G401 (cell line): ENCODE data around the gene ZNF618. TPM values are rescaled to one million over a fixed set of nuclear protein-coding genes. Genes with fewer than 3 reads are reported as not detected.

Experiments
- DNase-seq: peaks from one replicate; pipeline ENCODE4 v3.0.0-alpha.2; 2015; ENCODE audit warnings: low spot score
- in situ Hi-C: cut with HindIII; loops from 2 replicates; pipeline ENCODE4 v1.10.0; 2016; ENCODE audit warnings: low sequenced_read_pairs, mixed read lengths
- total RNA-seq: library from RNA; depleted of rRNA; stranded (reverse); fragments of >200 nt; shearing (Covaris generic); gene quantifications from 2 replicates; pipeline ENCODE4 v1.2.3, GENCODE V29; 2014

The ZNF618 gene
- total RNA-seq, 1 experiment from 2014 or later: 6.1 TPM

DNA sequence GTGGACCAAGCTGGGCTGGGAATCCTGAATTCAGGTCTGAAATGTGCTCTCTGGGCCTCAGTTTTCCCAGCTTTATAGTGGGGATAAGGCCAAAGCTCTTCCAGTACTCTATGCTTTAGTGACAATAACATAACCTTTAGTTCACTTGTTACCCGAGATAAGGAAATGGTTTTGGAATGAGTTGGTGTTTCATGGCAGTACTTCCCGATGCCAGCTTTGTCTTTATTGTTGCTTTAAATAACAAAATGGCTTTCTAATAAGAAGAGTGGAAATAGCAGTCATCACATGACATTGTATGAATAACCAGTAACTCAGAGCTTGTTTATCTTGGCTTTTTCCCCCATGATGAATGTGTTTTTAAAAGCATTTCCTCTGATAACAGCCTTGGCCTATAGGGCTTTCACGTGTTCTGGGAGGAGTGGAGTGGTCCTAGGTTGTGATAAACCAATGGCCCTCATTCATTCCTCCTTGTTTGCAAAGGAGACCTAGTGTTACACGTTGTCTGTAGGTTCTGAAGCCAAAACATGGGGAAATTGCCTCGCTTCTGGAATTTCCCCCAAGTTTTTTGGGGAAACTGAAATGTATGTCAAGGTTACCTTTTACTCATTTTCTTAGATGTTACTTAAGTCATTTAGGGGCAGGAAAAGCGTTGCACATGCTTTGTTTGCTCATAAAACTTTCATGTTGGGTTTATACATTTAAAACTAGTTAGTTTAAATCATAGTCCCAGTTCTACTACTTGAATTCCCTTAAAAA is 53.7 kb downstream of the ZNF618 start:
- DNase-seq: no peak

DNA sequence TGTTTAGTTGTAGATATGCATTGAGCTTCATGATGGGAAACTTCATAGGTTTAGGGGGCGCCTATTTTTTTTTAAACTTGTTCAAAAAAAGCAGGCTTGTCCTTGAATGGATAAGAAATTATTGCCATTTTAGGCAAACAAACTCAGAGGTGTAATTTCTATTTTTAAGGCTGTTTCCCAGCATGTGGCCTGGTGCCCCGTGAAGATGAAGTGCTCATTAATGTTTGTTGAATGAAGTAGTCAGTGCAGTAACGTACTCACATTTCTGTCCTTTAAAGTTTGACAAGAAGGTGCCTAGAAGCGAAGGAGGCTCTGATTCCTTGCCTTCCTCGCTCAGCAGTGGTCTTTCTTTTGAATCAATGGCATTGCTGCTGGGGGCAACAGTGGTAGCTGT is 54.3 kb downstream of the ZNF618 start:
- DNase-seq: no peak
- in situ Hi-C loops: no loop called here

More for the DNA sequence above, 53.7 kb downstream of the ZNF618 start:
- in situ Hi-C loops: no loop called here

DNA sequence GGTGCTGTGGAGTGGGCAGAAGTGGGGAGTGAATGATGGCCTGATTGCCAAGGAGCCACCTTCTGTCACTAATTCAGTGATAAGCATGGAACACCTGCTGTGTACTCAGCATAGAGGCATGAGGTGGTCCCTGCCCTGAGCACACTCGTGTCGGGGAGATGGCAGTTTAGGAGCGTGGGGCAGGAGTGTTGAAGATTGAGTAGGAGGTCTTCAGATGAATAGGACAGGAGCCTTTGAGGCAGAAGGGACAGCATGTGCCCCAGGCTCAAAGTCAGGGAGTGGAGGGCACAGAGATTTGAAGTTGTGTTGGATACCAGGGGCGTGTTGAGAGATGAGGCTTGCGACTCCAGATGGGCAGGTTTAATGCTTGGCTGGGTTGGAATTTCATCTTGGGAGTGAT is 55.0 kb downstream of the ZNF618 start:
- in situ Hi-C loops: no loop called here
- no peak for DNase-seq

DNA sequence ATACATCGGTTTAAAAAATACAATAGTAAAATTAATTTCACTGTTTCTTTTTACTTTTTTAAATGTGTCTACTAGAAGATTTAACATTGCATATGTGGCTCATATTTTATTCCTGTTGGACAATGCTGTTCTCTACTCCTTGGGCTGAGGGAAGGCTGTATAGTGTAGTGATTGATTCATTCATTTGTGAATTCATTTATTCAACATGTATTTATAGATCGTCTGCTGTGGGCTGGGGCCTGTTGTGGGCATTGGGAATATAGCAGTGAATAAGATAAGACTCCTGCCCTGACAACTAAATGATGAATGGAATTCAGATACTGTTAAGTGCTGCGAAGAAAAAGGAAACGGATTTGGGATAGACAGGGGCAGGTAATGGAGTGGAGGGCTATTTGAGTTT is 55.7 kb downstream of the ZNF618 start:
- in situ Hi-C loops: no loop called here
- no peak for DNase-seq

DNA sequence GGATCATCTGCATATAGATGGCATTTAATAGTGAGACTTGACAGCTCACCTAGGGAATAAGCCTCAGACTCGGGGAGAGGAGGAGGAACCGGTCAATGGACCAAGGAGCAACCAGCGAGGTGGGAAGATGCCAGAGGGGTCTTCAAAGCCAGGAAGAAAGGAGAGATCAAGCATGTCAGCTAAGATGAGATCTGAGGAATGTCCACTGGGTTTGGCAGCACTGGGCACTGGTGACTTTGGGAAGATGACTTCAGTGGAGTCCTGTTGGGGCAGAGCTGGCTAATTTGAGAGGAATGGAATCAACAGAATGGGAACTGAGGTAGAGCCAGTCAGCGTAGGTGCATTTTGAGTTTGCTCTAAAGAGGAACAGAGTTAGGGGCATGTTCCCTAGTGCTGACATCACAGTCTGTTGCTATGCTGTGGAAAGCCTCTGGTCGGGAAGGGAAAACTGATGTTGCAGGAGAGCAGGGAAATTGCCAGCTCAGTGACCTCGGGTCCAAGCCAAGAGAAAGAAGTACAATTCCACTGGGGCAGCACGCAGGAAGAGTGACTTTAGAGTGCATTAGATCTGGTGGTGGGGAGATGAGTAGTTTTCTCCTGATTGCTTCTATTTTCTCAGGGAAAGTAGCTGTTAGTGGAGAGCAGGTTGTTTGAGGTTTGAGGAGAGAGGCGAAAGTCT is 56.9 kb downstream of the ZNF618 start:
- no peak for DNase-seq

DNA sequence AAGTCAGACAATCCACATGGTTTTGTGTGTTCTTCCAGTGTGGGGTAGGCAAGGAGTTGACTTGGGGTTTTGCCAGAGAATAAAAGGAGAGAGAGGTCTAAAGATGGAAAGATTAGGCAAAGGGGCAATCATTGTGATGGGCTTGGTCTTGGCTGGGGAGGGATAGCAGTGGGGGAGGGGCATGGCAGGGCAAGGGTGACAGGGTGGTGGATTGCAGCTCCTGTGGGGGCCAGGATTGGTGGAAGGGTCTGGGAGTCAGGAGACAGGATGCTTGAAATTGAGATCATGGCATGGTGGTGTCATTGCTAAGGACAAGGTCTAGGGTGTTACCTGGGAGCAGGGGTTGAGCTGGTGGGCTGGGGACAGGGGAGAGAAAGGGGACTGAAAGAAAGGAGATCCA is 57.6 kb downstream of the ZNF618 start:
- no peak for DNase-seq
- in situ Hi-C loops: no loop called here

More for the DNA sequence above, 56.9 kb downstream of the ZNF618 start:
- in situ Hi-C loops: no loop called here

DNA sequence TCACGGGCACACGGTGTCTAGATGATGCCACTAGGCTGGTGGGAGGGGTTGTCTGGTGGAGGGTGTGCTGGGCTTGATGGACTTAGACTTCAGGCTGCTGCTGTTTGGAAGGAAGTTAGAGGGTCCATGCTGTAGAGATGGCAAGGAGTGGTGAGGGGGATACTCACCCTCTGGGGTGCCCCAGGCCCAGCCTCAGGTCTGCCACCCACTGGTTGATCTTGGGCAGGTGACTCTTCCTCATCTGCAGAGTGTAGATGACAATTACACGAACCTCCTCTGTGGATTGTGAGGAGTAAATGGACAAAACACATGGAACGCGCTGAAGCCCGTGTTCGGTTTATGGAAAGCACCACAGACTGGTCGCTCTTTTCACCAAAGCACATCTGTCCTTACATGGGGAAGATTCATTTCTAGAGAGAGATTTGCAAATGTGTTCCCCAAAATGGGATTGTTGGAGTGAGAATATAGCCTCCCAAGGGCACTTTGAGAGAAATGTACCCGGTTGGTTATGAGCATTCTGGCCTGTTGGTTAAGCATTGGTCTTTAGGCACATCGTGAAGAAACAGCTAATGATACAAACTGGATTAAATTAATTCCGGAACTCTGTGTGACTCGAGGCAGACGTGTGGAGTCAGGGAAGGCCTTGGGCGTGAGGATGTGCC is 58.2 kb downstream of the ZNF618 start:
- in situ Hi-C loops: no loop called here
- no peak for DNase-seq

DNA sequence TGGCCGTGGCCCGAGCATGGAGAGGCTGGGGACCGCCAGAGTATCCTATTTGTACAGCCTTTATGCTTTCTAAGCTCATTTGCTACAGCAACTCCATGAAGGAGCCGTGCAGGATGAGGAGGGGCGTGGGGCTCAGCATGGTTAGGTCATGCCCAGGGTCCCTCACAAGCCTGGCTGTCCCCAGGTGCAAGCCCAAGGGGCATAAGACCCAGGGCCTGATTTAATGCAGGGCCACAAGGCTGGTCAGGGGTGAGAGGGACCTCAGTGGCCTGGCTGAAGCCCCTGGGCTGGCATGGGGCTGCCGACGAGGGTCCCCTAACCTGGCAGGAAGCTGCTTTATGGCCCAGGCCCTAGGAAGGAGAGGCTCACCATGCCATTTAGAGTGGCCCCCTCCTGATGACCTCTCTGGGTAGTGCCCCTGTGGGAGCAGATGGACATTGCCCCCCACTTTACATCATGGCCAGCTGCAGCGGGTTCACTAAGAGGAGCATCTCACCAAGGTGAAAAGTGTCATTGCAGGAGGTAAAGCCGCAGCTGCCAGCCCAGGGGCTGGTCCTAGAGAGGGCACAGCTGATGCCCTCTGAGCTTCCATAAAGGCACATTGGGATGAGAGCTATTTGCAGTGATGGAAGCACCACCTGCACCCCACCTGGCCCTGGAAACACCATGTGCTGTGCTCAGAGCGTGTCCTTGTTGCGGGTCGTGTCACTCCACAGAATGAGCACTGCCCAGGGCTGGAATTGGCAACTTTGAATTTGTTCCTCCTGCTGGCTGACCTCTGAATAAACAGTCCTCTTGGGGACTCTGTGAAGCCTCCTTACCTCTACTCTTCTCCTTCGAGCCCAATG is 58.9 kb downstream of the ZNF618 start:
- no peak for DNase-seq
- in situ Hi-C loops: no loop called here

DNA sequence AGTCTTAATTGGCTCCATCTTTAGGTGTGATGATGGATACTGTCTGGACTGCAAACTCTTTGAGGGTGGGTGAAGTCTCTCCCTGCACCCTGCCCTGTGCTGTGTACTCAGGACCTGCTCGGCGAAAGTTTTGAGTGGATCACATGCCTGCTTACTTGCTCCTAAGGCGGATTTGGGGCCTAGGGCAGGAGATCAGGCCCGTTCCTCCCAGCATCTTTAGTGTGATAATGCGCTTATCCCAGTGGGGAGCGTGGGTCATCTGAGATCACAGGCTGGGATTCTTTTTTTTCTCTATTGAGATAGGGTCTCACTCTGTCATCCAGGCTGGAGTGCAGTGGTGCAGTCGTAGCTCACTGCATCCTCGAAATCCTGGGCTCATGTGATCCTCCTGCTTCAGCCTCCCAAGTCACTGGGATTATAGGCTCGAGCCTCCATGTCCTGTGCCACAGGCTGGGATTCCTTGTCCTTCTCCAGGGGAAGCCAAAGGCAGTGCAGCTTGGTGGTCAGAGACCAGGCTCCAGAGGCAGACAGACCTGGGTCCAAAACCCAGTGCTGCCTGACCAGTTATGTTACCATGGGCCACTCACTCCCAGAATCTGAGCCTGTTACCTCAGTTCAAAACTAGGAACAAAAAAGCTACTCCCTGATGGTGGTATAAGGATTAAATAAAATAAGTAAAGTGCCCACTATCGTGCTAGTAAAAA is 59.7 kb downstream of the ZNF618 start:
- in situ Hi-C loops: no loop called here
- DNase-seq: no peak

DNA sequence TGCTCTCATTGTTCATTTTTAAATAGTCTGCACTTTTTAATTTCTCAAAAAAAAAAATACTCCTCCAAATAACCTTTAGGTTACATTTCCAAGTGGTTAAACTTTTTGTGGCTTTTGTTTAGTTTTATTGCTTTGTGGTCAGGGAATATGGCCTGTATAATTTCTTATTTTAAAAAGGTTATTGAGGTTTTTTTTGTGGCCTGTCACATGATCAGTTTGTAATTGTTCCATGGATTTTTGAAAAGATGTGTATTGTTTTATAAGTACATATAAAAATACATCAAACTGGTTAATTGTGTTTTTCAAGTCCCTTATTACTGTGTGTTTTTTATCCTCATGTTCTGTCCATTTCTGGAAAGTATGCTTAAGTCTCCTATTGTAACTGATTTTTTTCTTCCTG is 64.0 kb downstream of the ZNF618 start:
- in situ Hi-C loops: no loop called here
- no peak for DNase-seq

DNA sequence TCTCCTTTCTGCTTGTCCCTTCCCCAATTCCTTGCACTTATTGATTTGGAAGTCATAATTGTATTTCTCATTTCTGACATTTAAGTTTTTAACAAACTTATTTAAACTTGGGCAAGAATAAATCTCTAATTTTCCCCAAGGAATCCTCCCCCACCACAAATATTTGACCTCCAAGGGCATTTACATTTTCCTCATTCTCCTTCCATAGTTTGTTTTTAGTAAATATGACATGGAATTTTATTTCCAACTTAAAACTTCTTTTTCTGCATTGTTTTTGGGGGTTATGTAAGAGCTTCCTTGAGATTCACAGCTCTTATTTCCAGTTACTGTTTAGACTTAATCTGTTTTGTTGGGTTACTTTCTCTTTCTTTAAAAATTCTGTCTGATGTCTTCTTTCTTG is 64.9 kb downstream of the ZNF618 start:
- DNase-seq: no peak
- in situ Hi-C loops: no loop called here

DNA sequence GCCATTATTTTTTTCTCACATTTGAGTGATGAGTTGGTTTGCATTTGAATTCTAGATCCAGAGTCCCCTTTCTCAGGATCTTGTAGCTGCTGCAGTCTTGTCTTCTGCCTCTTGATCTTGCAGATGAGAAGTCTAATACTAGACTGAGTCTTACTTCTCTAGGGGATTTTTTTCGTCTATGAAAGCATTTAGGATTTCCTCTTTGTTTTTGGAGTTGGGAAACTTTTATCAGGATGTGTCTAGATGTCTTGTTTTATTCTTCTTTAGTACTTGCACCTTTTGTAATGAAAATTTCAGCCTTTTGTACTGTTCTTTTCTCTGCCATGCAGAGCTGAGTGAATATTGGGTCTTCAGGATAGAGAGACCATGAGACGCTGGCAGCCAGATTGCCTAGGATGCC is 65.4 kb downstream of the ZNF618 start:
- no peak for DNase-seq
- in situ Hi-C loops: no loop called here

DNA sequence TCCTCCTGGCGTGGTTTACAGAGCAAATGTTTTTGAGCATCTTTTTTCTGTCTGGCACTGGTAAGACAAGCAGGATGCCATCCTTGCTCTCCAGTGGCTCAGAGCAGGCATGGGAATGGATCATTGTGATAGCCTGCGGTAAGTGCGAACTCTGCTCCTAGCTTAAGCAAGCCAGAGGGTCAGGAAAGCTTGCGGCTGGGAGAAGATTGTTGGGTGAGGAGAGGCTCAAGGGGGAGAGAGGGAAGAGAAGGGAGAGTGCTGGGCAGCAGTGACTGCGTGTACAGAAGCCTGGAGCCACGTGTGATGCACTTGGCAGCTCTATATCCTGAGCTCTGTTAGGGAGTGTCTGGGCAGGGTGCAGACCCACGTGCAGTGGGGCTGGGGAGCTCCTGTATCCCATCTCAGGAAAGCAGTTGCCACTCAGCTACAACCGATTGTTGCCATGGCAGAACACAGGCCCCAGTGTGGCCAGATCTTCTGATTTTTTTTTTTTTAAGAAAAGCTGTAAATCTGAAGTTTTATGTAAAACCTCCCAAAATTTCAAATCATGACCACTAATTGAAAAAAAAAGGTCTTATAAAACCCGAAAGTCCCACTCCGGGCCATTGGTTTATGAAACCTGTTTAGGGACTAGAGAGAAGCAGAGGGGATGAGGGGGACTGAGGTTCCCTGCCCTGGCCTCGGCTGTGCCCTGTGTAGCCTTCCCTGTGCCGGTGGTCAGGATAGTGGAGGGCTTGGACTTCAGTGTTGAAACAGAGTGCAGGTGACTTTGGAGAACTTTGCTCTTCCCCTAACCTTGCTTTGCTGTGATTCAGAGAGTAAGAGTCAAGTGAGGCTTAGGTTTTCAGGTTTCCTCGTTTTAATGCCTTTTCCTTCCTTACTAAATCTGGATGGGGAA is 67.3 kb downstream of the ZNF618 start:
- no peak for DNase-seq
- in situ Hi-C loops: no loop called here

DNA sequence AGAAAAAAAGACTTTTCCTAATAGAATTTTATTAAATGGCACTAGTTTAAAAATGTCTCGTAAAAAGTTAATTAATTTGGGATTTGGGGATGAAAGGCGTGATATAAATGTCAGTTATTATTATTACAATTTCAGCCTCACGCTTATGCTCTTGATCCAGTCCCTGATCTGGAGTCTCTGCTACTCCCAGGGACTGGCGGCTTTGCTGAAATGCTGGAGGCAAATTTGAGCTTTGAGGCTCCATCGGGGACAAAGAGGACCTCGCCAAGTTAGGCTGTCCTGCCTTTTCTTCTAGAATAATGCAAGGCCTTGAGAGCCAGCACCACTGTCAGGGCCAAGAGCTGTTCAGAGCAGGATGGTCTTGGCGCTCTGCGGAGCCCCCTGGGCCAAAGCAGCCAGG is 69.7 kb downstream of the ZNF618 start:
- in situ Hi-C loops: no loop called here
- no peak for DNase-seq

DNA sequence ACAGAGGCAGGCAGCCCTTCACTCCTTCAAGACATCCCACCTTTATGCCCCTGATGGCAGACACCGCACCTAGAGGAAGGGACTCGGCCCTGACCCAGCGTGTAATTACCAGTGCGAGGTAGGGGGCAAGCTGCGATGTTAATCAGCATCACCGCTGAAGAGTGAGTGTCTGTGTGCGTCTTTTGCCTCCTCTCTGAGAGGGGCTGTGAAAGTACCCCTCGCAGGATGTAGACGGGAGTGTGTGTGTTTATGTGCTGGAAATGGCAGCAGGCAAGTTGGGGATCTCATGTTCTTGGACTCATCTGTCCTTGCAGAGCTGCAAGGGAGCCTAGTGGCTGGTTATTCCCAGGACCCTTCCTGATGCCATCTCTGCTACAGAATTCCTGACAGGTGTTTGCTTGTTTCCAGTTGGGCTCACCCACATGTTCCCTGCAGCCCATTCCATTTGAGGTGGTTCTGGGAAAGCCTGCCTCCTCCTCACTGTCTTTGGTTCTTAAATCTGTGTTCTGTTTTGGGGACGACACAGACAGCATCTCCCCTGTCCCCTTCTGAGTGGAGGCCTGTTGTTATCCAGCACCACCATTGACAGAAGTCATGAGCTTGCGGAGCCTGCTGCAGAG is 70.5 kb downstream of the ZNF618 start:
- no peak for DNase-seq
- in situ Hi-C loops: no loop called here

DNA sequence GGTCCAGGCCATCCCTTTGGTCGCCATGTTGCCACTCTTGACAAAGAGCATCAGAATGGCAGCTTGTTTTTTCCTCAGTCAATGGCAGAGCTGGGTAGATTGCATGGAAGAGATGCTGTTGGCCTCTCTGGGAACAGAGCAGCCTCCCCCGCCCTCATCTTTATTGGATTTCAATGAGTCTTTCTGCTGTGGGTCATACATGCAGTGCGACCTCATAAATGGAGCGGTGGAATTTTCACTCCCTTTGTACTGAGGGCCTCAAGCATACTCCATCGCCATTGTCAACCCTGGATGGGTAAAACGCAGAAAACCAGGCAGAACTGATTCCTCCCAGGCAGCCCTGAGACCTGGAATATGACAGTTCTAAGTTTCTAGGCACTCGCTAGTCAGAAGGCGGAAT is 71.8 kb downstream of the ZNF618 start:
- no peak for DNase-seq
- in situ Hi-C loops: no loop called here

DNA sequence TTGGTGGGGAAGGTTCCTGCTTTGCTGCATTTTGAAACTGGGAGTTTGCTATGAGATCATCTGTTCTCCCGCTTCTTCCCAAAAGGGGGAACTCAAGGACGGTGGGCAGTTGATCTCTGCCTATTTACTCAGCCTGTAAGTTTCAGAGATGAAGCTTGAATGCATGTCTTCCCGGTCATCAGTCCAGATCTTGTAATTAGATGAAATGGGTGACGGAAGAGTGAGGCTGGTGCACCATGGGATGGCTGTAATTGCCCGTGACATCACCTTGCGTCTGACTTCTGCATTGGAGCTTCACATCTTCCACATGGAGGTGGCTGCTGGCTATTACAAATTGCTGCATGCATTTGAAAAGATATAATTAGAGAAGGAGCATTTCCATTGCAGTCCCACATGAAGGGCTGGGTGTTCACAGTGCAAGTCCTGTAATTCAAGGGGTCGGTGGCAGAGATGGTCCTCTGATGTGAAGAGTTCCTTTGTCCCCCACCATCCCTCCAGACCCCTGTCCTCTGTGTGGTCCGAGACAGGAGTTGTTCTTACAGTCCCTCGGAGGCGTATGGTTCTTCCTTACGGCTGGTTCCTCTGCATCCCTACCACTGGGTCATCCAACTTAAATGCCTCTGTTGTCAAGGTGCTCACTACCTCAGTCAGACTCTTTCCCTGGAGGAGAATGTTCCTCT is 72.9 kb downstream of the ZNF618 start:
- DNase-seq: no peak
- in situ Hi-C loops: no loop called here
